ENCODE results near the gene TEX264.
"Not testable (repeated sequence)": the region's sequence is repeated elsewhere in the genome, so short reads cannot be mapped to it uniquely, and the experiment has no call there.

TEX264 gene, protein sequence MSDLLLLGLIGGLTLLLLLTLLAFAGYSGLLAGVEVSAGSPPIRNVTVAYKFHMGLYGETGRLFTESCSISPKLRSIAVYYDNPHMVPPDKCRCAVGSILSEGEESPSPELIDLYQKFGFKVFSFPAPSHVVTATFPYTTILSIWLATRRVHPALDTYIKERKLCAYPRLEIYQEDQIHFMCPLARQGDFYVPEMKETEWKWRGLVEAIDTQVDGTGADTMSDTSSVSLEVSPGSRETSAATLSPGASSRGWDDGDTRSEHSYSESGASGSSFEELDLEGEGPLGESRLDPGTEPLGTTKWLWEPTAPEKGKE

DNA sequence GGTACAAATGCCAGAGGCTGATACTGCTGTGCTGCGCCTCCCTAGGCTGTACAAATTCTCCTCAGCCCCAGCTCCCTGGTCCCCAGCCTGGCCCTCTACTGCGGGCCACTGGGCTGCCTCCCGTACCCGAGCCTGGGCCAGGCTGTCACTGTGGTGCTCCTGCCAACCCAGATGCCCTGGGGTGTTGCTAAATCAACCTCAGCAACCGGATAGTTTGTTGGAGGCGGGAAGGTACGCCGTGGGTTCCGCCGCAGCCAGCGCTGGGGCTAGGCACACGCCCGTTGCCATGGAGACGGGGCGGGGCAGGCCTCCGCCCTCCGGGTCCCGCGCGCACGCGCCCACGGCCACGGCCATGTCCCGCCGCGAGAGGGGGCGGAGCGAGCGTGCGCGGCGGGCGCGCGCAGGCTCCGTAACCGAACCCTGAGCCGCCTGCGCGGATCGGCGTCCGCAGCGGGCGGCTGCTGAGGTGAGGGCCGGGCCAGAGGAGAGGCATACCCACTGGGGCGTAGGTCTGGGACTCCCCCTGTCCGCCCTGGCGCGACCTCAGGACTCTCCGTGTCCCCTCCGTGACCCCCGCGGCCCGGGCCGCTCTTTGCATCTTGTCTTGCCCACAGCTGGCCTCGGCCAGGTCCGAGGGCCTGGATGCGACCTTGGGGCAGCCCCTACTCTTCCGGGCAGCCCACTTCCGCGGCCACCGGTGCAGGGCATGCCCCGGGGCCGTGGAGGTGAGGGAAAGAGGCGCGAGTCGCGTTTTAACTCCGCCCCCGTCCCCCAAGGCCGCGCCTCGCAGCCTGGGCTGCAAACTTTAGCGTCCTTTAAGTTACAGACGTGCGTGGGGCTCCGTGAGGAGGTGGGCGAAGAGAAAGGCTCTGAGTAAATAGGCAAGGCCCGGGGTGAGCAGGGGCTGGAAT lies at the start of gene TEX264:
Gene TEX264, plus strand, starts transcription at position 430 of the 911 bp plus-strand sequence. CDS start 3,053 bp downstream, outside the sequence.
- DNase-seq (ENCODE audit: low read depth), result peak; percentile 74

DNA sequence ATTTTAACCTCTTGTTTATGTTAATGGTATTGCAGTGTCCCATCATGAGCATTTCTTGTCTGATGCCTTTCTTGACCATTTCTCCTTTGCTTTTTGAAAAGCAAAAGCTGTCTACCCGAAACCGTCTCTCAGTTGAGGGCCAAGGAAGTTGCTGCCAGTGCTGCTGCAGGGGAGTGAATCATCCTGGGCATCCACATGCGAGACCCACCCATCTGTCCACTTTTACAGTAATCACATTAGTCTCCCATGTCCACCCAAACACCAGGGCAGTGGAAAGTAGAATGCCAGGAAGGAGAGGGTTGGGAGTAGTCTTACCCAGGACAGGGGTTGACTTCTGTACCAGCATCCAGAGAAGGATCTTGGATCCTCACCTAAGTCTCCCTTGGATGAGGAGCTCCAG lies 48.6 kb upstream of the TEX264 start:
- DNase-seq (ENCODE audit: low read depth), result no peak

DNA sequence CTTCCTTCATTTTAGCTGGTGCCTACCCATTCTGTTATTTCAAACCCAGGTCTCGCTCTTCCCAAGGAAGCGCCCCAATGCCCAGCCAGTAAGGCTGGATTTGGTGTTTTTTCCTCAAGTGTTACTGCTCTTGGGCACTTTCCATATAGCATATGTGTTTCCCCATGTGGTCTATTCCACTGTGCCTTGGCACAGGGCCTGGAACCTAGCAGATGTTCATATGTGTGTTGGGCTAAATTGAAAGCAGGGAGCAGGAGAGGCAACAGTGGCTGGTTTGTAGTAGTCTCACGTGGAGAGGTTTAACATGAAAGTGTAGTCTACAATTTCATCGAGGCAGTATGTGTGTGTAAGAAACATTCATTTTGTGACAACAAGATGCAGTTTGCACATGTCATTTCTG lies 48.2 kb upstream of the TEX264 start:
- DNase-seq (ENCODE audit: low read depth), result no peak

DNA sequence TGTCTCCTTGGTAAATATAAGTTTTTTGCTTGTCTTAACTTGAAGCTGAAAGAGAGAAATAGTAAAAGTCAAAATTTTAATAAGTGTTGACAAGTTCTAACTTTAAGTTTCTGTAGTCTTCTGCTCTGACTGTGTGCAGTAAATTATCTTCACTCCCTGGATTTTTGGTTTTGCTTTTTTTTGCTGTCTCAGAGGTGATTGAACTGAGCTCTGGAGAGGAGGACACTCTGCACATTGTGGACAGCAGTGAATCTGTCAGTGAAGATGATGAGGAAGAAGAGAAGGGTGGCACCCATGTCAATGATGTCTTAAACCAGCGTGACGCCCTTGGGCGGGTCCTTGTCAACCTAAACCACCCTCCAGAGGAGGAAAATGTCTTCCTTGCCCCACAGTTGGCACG lies 40.5 kb upstream of the TEX264 start:
- DNase-seq (ENCODE audit: low read depth), result no peak

DNA sequence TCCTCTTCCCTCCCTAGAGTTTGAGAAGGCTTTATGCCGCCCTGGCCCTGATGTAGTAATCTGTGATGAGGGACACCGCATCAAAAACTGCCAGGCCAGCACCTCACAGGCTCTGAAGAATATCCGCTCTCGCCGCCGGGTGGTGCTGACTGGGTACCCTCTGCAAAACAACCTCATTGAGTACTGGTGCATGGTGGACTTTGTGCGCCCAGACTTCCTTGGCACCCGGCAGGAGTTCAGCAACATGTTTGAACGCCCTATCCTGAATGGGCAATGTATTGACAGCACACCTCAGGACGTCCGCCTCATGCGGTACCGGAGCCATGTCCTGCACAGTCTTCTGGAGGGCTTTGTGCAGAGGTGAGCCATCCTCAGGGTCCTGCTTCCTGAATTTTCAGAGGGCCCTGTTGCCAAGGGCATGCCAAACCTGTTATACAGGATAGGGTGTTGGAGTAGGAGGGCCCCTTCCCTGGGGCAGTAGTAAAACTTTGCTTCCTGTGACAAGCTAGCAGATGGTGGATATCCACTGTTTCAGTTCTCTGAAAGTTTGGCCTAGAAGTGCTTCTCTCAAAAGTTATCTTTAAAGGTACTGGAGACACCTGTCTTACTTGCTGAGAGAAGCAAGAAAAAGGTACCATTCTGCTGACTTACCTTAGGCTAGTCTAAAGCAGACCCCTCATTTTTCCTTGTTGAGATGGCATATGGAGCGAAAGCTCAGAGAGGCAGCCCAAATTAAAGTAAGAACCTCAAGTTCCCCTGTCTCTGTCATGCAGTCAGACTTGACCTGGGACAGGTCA lies 33.7 kb upstream of the TEX264 start:
- DNase-seq (ENCODE audit: low read depth), result no peak

DNA sequence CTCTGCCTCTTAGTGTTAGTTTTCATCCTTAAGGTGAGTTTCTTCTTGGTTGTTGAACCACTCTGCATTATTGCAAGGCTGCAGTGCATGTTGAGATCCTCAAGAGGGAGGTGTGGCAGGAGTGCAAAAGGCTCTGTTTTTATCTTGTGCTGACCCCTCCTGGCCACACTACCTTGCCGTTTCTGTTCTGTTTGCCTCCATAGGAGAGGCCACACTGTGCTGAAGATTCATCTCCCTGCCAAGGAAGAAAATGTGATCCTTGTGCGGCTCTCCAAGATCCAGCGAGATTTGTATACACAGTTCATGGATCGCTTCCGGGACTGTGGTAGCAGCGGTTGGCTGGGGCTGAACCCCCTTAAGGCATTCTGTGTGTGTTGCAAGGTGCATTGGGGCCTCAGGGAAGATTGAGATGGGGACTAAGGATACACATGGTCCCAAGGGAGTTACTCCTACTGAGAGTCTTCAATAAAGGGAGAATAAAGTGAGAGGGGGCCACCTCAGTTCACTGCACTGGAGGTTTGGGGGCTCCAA lies 33.0 kb upstream of the TEX264 start:
- DNase-seq (ENCODE audit: low read depth), result no peak

DNA sequence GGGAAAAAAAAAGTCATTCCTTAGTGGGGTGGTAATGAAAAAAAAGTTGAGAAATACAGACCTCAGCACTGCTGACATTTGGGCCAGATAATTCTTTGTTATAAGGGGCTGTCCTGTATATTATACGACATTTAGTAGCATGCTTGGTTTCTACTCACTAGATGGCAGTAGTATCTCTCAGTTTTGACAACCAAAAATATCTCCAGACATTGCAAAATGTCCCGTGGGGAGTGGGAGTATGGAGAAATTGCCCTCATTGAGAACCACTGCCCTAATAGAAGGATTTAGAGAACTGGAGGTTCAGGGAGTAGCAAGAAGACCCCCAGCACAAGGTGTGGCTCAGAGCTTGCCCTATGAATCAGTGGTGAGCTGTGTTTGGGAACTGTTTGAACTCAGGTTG lies 28.6 kb upstream of the TEX264 start:
- no peak for DNase-seq (ENCODE audit: low read depth)

DNA sequence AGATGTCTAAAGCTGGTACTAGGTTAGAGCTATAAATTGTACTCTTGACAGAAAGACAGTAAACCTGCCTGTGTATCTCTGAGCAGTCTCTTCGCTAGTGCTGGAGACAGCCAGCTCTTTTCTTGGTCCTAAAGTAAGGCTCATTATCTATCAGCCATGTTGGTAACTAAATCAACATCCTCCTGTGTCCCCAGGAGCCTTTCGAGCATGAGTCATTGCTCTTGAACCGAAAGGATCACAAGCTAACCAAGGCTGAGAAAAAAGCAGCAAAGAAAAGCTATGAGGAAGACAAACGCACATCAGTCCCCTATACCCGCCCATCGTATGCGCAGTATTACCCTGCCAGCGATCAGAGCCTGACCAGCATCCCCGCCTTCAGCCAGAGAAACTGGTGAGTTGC lies 25.0 kb upstream of the TEX264 start:
- DNase-seq (ENCODE audit: low read depth), result no peak

DNA sequence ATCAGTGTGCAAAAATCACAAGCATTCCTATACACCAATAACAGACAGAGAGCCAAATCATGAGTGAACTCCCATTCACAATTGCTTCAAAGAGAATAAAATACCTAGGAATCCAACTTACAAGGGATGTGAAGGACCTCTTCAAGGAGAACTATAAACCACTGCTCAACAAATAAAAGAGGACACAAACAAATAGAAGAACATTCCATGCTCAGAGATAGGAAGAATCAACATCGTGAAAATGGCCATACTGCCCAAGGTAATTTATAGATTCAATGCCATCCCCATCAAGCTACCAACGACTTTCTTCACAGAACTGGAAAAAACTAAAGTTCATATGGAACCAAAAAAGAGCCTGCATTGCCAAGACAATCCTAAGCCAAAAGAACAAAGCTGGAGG lies 18.9 kb upstream of the TEX264 start:
- not testable (repeated sequence) for DNase-seq (ENCODE audit: low read depth)

DNA sequence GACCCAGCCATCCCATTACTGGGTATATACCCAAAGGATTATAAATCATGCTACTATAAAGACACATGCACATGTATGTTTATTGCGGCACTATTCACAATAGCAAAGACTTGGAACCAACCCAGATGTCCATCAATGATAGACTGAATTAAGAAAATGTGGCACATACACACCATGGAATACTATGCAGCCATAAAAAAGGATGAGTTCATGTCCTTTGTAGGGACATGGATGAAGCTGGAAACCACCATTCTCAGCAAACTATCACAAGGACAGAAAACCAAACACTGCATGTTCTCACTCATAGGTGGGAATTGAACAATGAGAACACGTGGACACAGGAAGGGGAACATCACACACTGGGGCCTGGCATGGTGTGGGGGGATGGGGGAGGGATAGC lies 17.6 kb upstream of the TEX264 start:
- DNase-seq (ENCODE audit: low read depth), result not testable (repeated sequence)

DNA sequence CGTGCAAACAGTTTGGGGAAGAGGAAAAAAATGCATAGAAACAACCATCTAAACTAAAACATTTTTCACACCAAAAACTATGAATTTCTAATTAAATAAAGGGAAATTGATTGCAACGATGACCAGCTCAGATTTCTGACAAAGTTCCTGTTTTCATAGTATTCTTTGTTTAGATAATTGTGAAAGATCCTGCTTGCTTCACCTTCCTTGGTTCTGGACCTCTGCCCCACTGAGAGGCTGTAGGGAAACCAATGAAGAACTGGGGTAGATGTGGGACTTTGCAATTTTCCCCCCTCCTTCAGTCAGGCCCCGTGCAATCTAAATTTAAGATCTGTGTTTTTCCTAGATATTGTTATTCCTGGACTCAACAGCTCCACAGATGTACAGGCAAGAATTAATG lies 13.8 kb upstream of the TEX264 start:
- no peak for DNase-seq (ENCODE audit: low read depth)

DNA sequence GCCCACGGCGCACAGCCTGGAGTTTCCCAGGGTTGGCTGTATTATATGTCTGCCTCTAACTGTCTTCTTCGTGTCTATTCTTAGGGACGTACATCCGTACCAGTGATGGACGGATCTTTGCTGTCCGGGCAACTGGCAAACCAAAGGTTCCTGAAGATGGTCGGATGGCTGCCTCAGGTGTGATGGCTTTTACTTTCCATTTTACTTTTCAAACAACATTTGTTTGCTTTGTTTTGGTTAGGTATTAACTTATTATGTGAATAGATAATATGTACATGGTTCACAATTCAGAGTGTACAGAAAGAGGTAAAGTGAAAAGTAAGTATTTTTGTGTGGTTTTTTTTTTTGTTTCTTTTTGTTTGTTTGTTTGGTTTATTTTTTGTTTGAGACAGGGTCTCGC lies 11.1 kb upstream of the TEX264 start:
- DNase-seq (ENCODE audit: low read depth), result no peak

DNA sequence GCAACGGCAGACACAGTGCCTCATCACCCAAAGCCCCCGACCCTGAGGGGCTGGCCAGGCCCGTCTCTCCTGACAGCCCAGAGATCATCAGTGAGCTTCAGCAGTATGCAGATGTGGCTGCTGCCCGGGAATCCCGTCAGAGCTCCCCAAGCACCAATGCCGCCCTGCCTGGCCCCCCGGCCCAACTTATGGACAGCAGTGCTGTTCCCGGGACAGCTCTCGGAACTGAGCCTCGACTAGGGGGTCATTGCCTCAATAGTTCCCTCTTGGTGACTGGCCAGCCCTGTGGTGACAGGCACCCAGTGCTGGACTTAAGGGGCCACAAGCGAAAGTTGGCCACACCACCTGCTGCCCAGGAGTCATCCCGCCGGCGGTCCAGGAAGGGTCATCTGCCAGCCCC lies 8.6 kb upstream of the TEX264 start:
- DNase-seq (ENCODE audit: low read depth), result no peak

DNA sequence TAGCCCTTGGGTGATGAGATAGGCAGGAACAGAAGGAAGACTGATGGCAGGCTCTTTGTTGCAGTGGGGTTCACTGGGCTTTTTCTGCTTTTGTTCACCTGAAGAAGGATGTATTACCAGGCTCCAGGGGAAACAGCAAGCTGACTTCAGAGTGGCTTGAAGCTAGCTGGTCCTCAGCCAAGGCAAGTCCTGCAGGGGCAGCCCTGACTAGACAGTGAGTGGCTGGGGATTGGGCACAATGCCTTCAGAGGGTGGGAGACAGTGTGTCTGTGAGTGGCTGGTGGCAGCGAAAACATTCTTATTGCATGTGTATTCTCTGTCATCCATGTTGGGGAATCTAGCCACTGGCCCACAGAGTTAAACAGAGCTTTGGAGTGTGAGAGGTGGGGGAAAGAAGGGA lies 2.3 kb upstream of the TEX264 start:
- no peak for DNase-seq (ENCODE audit: low read depth)

DNA sequence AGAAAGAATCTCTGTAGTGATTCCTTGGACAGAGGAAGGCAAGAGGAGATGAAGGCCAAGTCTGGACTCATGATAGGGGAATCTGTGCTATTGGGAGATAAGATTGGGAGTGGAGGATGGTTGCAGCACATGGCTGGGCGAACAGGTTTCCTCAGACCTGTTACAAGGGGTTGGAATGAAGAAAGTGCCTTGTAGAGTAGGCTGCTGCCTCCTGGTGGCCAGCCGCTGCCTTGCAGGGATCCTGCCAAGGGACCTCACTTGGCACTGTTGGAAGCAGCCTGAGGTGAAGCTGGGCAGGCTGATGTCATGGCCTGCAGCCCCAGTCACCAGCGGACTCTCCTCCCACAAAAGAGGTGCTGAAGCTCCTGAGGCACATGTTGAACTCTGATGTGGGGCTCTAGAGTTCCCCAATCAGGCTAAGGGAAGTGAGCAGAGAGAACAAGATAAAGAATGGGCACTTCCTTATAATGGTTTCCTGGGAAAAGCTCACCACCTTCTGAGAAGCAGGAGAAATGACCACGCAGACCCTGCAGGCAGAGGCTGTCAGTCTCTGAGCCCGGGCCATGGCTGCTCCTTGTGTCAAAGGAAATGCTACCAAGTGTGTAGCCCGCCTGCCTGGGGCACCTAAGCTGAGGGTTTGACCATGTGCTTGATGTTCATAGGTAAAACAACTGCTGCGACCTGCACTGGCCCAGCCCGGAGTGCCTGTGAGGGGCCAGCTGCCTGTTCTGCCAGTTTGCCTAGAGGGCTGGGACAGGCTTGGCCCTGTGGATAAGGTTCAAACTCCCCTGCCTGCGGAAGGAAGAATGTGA lies 1.6 kb upstream of the TEX264 start:
- DNase-seq (ENCODE audit: low read depth), result peak; percentile 70

DNA sequence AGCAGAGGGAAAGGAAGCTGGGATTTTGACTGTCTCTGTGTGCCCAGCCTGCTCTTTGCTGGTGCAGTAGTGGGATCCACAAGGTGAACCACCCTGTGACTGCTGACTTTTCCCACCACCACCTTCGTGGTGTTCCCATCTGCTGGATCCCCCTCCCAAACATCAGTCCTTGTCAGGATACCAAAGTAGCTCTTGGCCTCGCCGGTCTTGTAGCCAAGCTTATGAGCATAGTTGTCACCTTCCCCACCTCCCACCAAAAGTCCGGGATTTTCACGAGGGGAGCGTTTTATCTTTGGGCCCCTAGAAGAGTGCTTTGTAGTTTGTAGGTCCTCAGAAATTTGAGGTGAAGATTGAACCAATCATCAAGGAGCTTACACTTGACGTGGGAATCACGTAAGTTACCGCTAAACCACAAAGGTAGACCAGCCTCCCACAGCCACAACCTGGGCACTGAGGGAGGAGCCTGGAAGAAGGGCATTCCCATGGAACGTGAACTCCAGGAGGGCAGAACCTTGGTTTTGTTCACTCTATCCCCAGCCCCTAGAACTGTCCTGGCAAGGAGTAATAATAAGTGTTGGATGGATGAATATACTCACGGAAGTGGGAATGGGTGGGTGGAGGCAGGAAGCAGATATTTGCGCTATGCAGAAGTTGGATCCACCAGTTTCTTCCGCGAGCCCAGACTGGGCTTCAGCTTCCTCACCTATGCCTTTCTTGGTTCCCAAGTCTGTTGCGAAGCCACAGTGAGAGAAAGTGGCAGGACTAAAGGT lies 814 bp upstream of the TEX264 start:
- no peak for DNase-seq (ENCODE audit: low read depth)

DNA sequence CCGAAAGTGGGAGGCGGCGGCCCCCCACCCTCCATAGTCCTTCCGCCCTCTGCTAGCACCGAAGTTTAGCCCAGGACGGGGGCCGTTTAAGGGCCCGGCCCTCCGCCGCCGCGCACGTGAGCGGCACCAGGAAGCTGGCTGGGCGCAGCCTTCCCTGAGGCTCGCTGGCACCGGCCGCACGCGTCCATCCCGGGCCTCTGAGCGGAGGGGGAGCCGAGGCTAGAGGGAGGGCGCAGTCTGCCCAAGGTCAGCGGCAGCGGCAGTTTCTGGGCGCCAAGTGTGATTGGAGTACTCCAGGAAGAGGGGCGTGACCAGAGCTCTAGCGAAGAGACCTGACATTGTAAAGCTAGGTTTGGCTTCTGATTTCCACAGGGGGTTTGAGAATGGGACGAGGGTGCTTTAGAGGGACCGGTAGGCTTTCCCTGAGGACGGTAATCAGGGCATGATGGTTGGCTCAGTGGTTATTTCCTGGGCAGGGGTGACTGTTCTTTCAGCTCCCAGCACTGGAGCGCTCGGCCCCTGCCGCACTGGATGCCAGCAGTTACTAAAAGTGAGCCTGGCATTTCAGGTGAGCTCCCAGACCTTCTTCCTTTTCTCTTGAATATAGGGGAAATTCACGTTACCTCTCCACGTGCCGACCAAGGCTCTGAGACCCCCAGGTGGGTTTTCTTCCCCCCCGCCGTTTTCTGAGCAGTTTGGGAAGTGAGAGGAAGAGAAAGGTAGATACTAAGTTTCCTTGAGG lies 853 bp downstream of the TEX264 start:
- peak; percentile 38 for DNase-seq (ENCODE audit: low read depth)

DNA sequence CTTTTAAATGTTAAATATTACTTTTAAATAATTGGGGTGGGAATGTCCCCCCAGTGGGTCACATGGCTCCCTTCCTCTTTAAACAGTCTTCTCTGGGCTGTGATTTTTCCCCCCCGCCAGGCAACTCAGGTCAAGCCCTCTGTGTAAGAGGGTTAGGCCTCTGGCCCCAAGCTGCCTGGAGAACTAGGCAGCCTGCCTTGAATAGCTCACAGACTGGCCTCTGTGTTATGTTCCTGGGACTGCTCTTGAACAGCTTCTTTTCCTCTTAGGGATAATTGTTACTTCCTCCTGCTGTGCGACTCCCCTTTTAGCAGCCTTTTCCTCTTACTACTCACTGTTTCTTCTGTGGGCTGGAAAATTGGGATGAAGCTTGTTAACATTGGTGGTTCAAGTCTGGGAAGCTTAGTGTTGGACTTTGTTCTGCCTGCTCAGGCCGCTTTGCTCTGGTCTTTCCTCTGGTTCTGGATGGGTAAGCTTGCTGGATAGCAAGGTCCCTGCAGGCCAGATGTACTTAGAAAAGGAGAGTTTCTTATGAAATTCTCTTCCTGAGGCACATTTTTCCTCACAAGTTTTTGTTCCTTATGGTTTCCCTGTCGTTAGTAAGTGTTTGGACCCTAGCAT lies 2.2 kb downstream of the TEX264 start:
- DNase-seq (ENCODE audit: low read depth), result no peak

Data from stimulated activated CD8-positive, alpha-beta memory T cell treated with anti-CD3 and anti-CD28 coated beads, Interleukin-7, amount 100 ng/mL, for 24 hours (primary cell).